Tibial nerve (tissue), 3 donors: Measurements from ENCODE around the gene TBXAS1.

ENCODE experiments used
- CTCF ChIP-seq, 5 experiments: fragments of 200-600 bp in 3 of 5; fragments of 450-650 bp in 2 of 5; sonication (generic) in 3 of 5; IDR thresholded peaks; one replicate each; pipeline ENCODE4 v1.5.1; 2016 to 2019; ENCODE audit warnings: antibody characterized with exemption in 5 of 5, mild to moderate bottlenecking in 3 of 5, moderate library complexity in 2 of 5
- POLR2A ChIP-seq, 2 donors: fragments of 450-650 bp; IDR thresholded peaks; one replicate each; pipeline ENCODE4 v1.6.1; 2017; ENCODE audit warnings: antibody characterized with exemption in 2 of 2, mild to moderate bottlenecking in 2 of 2, moderate library complexity in 2 of 2

- TF ChIP-seq CTCF (IDR thresholded peaks at IDR 0.05) (no peak), POLR2A (IDR thresholded peaks at IDR 0.05) (no peak)
These were observed 37.2 kb downstream of the TBXAS1 start for GRCh38 chr7:139866047-139866837.
